ENCODE data around the gene ELP5. TPM values are rescaled to one million over a fixed set of nuclear protein-coding genes. Genes with fewer than 3 reads are reported as not detected.

ELP5 gene
- total RNA-seq, 1 donor: 21.7 TPM

- Histone ChIP-seq H2AFZ (ENCODE audit: low read length) (no peak overlapping the region), H3K27ac (ENCODE audit: low read depth, low read length) (peak overlapping the region; percentile 58), H3K27me3 (ENCODE audit: insufficient read depth, low read length) (no peaks in the 10 kb centered on the region), H3K4me1 (ENCODE audit: insufficient read depth, low read length) (peaks cover 43% of the 10 kb centered on the region), H3K79me2 (ENCODE audit: insufficient read depth, low read length) (peaks cover 65% of the 10 kb centered on the region), H3K4me2 (ENCODE audit: insufficient read depth, low read length) (peak overlapping the region; percentile 83), H3K9me3 (ENCODE audit: low read depth, low read length) (no peaks in the 10 kb centered on the region), H3K36me3 (ENCODE audit: insufficient read depth, low read length) (no peaks in the 10 kb centered on the region), H4K20me1 (ENCODE audit: insufficient read depth, low read length) (peaks cover 52% of the 10 kb centered on the region), H3K4me3 (ENCODE audit: insufficient read depth, low read length) (peak overlapping the region; percentile 77)
- DNase-seq (ENCODE audit: insufficient read length, low spot score, missing footprints): peak; percentile 100
- TF ChIP-seq CTCF (IDR thresholded peaks at IDR 0.05; ENCODE audit: extremely low read depth, low read depth, low read length): peak; percentile 66
These were observed 37.5 kb upstream of the ELP5 start for GRCh38 chr17:7214300-7215135.

DNA sequence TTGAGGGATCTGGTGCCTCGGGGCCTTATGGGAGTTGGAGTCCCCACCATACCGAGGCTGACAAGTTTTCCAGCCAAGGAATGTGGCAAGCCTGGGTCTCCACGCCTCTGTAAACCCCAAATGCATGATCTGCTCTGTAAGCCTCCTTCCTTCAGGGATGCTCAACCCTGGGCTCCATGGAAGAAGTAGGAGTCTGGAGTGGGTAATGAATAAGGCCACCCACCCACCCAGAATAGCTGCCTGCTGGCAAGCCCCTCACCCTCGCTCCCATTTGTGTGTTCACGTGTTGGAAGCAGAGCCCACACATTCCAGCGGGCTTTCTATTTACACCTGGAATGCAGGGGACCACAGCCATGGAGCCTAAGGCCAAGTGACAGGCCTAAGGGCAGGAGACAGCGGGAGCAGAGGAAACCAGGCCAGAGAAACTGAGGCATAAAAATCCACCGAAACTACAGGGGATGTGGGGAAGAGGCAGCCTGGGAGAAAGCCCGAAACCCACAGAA is 36.8 kb upstream of the ELP5 start:
- no peaks in the 10 kb centered on the region for H3K27me3 ChIP-seq (ENCODE audit: insufficient read depth, low read length)
- H3K9me3 ChIP-seq (ENCODE audit: low read depth, low read length): no peaks in the 10 kb centered on the region
- no peak for DNase-seq (ENCODE audit: insufficient read length, low spot score, missing footprints)
- TF ChIP-seq CTCF (IDR thresholded peaks at IDR 0.05; ENCODE audit: extremely low read depth, low read depth, low read length): no peak
- H3K36me3 ChIP-seq (ENCODE audit: insufficient read depth, low read length): no peaks in the 10 kb centered on the region
- H3K4me1 ChIP-seq (ENCODE audit: insufficient read depth, low read length): peaks cover 44% of the 10 kb centered on the region
- peaks cover 64% of the 10 kb centered on the region for H3K79me2 ChIP-seq (ENCODE audit: insufficient read depth, low read length)
- peaks cover 50% of the 10 kb centered on the region for H4K20me1 ChIP-seq (ENCODE audit: insufficient read depth, low read length)
- H3K4me2 ChIP-seq (ENCODE audit: insufficient read depth, low read length): peak overlapping the region; percentile 83
- no peak overlapping the region for H2AFZ ChIP-seq (ENCODE audit: low read length)
- peak overlapping the region; percentile 77 for H3K4me3 ChIP-seq (ENCODE audit: insufficient read depth, low read length)
- H3K27ac ChIP-seq (ENCODE audit: low read depth, low read length): peak overlapping the region; percentile 58

GRCh38 chr17:7215652-7216180 is 36.3 kb upstream of the ELP5 start:
- no peak for DNase-seq (ENCODE audit: insufficient read length, low spot score, missing footprints)
- TF ChIP-seq CTCF (IDR thresholded peaks at IDR 0.05; ENCODE audit: extremely low read depth, low read depth, low read length): no peak
- H3K4me3 ChIP-seq (ENCODE audit: insufficient read depth, low read length): peak overlapping the region; percentile 81
- peaks cover 64% of the 10 kb centered on the region for H3K79me2 ChIP-seq (ENCODE audit: insufficient read depth, low read length)
- no peaks in the 10 kb centered on the region for H3K9me3 ChIP-seq (ENCODE audit: low read depth, low read length)
- H2AFZ ChIP-seq (ENCODE audit: low read length): no peak overlapping the region
- peaks cover 48% of the 10 kb centered on the region for H3K4me1 ChIP-seq (ENCODE audit: insufficient read depth, low read length)
- peak overlapping the region; percentile 83 for H3K4me2 ChIP-seq (ENCODE audit: insufficient read depth, low read length)
- peaks cover 1% of the 10 kb centered on the region for H3K36me3 ChIP-seq (ENCODE audit: insufficient read depth, low read length)
- H3K27ac ChIP-seq (ENCODE audit: low read depth, low read length): peak overlapping the region; percentile 55
- H4K20me1 ChIP-seq (ENCODE audit: insufficient read depth, low read length): peaks cover 51% of the 10 kb centered on the region
- H3K27me3 ChIP-seq (ENCODE audit: insufficient read depth, low read length): no peaks in the 10 kb centered on the region

All from osteoblast (primary cell).